K562 (cell line): ENCODE measurements around the gene PDE6C. TPM values are rescaled to one million over a fixed set of nuclear protein-coding genes. Genes with fewer than 3 reads are reported as not detected.

Experiments
- ATAC-seq: fragments of 200-7000 bp; cut with Tn5 transposase; 3 replicates; pipeline ENCODE4 v1.9.1; 2020; ENCODE audit warnings: moderate library complexity
- BruUV-seq: library from RNA; stranded (reverse); fragments of 400-500 nt; replicated peaks from 2 replicates; lab custom pipeline; 2021; lab: Mats Ljungman, UMichigan
- CTCF ChIA-PET: fragments of 300-600 bp; formaldehyde crosslinking; extraction: SDS; loops from one replicate; lab custom pipeline; 2021; ENCODE audit warnings: low intra/inter-chr PET ratio; lab: Yijun Ruan, JAX
- POLR2A ChIA-PET: fragments of 300-600, 350-650 bp; sonication (Branson Sonifier 250); formaldehyde crosslinking; extraction: SDS; loops from one replicate; lab custom pipeline; 2021; ENCODE audit warnings: antibody characterized with exemption, inconsistent platforms; lab: Yijun Ruan, JAX
- DNase-seq, 4 experiments: peaks; one replicate each; pipeline versions ENCODE4 v3.0.0 to v3.0.0-alpha.2; 2011 to 2018; ENCODE audit warnings: low spot score in 3 of 4, mixed read lengths in 3 of 4; ENCODE audit errors: extremely low read depth in 1 of 4
- FAIRE-seq: peaks from 2 replicates; lab custom pipeline; 2011; peaks lifted over from hg19 to GRCh38; lab: Jason Lieb, UNC
- H2AFZ ChIP-seq: 2 replicates; pipeline ENCODE4 v1.6.0; 2011; ENCODE audit warnings: low read depth, low read length, control low read depth, inconsistent platforms
- H3K27ac ChIP-seq: fragments of 200-600 bp; 3 replicates; pipeline ENCODE4 v1.8.0; 2011; ENCODE audit warnings: low read depth, mild to moderate bottlenecking, control low read depth, inconsistent platforms, low read length, moderate library complexity, mixed read lengths; ENCODE audit errors: extremely low read depth
- H3K27me3 ChIP-seq, 2 experiments: fragments of 300-600 bp in 1 of 2; 2 replicates in 1 of 2; 3 replicates in 1 of 2; pipeline versions ENCODE4 v1.6.0 to v1.8.0; 2011; ENCODE audit warnings: inconsistent platforms in 2 of 2, low read length in 2 of 2, mild to moderate bottlenecking in 1 of 2, mixed read lengths in 1 of 2, moderate library complexity in 1 of 2; ENCODE audit not compliant: control insufficient read depth in 2 of 2, insufficient read depth in 2 of 2
- H3K36me3 ChIP-seq: fragments of 300-600 bp; 3 replicates; pipeline ENCODE4 v1.8.0; 2011; ENCODE audit warnings: mild to moderate bottlenecking, low read length, inconsistent platforms; ENCODE audit not compliant: control insufficient read depth, insufficient read depth
- H3K4me1 ChIP-seq, 2 experiments: fragments of 200-600 bp in 1 of 2; replicated peaks in 1 of 2; 2 replicates in 1 of 2; 3 replicates in 1 of 2; pipeline versions ENCODE4 v1.5.1 to v1.8.0; 2011; ENCODE audit warnings: inconsistent platforms in 2 of 2, low read length in 2 of 2, mild to moderate bottlenecking in 1 of 2, mixed read lengths in 1 of 2, moderate library complexity in 1 of 2; ENCODE audit not compliant: control insufficient read depth in 2 of 2, insufficient read depth in 2 of 2
- H3K4me2 ChIP-seq: 2 replicates; pipeline ENCODE4 v1.6.1; 2011; ENCODE audit warnings: low read length, control low read depth, inconsistent platforms, mixed read lengths; ENCODE audit not compliant: insufficient read depth
- H3K4me3 ChIP-seq: fragments of 200-600 bp; sonication (generic), shearing (Covaris generic); 2 replicates; pipeline ENCODE4 v1.5.1; 2016; ENCODE audit warnings: control low read depth, inconsistent platforms
- H3K79me2 ChIP-seq: fragments of 200-600 bp; 3 replicates; pipeline ENCODE4 v1.8.0; 2011; ENCODE audit warnings: low read length, inconsistent platforms; ENCODE audit not compliant: control insufficient read depth, insufficient read depth
- H3K9ac ChIP-seq, 2 experiments: 2 replicates each; pipeline versions ENCODE4 v1.6.0 to v1.6.1; 2011; ENCODE audit warnings: low read depth in 2 of 2, low read length in 2 of 2, control low read depth in 1 of 2, inconsistent platforms in 1 of 2, mild to moderate bottlenecking in 1 of 2, mixed read lengths in 1 of 2; ENCODE audit not compliant: insufficient read depth in 1 of 2
- H3K9me1 ChIP-seq: one replicate; pipeline ENCODE4 v1.6.0; 2011; ENCODE audit warnings: inconsistent platforms, mild to moderate bottlenecking, low read length, moderate library complexity; ENCODE audit not compliant: control insufficient read depth, insufficient read depth
- H3K9me3 ChIP-seq: replicated peaks from 2 replicates; pipeline ENCODE4 v1.5.1; 2011; ENCODE audit warnings: low read depth, low read length, inconsistent platforms; ENCODE audit not compliant: control insufficient read depth, insufficient read depth
- H4K20me1 ChIP-seq: replicated peaks from 2 replicates; pipeline ENCODE4 v1.6.1; 2011; ENCODE audit warnings: low read length, inconsistent platforms, mixed read lengths; ENCODE audit not compliant: control insufficient read depth, insufficient read depth
- BRF1 ChIP-seq: IDR thresholded peaks from 3 replicates; pipeline ENCODE4 v1.6.1; 2011; ENCODE audit warnings: borderline replicate concordance, mild to moderate bottlenecking; ENCODE audit not compliant: insufficient read length; ENCODE audit errors: extremely low read depth
- CBX1 ChIP-seq: sonication (generic); IDR thresholded peaks from 2 replicates; pipeline ENCODE4 v1.6.1; 2016; ENCODE audit warnings: antibody characterized with exemption, low read depth, mild to moderate bottlenecking
- CREB5 ChIP-seq: fragments of 250-450 bp; sonication (Bioruptor Pico); IDR thresholded peaks from 2 replicates; pipeline ENCODE4 v1.5.0; 2020; ENCODE audit warnings: mild to moderate bottlenecking
- MED1 ChIP-seq: sonication (generic); formaldehyde crosslinking; IDR thresholded peaks from 2 replicates; pipeline ENCODE4 v1.8.1; 2023; ENCODE audit warnings: missing genetic modification reagents, borderline replicate concordance
- PRMT5 ChIP-seq: sonication (generic); formaldehyde crosslinking; IDR thresholded peaks from 2 replicates; pipeline ENCODE4 v1.5.0; 2020; ENCODE audit warnings: missing genetic modification reagents
- RBM39 ChIP-seq: fragments of 200-400 bp; formaldehyde crosslinking; optimal IDR thresholded peaks from 2 replicates; pipeline ENCODE3; 2018; ENCODE audit warnings: low read depth, low read length
- SIX5 ChIP-seq, 2 experiments: IDR thresholded peaks; 2 replicates each; pipeline ENCODE4 v1.6.1; 2011; ENCODE audit warnings: low read length in 2 of 2, borderline replicate concordance in 1 of 2, low read depth in 1 of 2, mild to moderate bottlenecking in 1 of 2, moderate library complexity in 1 of 2; ENCODE audit not compliant: insufficient read depth in 1 of 2
- ZBTB9 ChIP-seq: fragments of 450-650 bp; formaldehyde crosslinking; IDR thresholded peaks from 2 replicates; pipeline ENCODE4 v1.4.0; 2020; ENCODE audit warnings: mild to moderate bottlenecking, moderate library complexity
- ZNF3 ChIP-seq: fragments of 250-450 bp; sonication (Bioruptor Pico); IDR thresholded peaks from 2 replicates; pipeline ENCODE4 v1.5.0; 2021; ENCODE audit warnings: mild to moderate bottlenecking, moderate library complexity
- ZNF57 ChIP-seq: fragments of 450-650 bp; formaldehyde crosslinking; IDR thresholded peaks from 2 replicates; pipeline ENCODE4 v1.4.0; 2020; ENCODE audit warnings: mild to moderate bottlenecking, moderate library complexity
- WGBS: fragments of 100-300 bp; shearing (Covaris generic); methylation state at CpG from one replicate; pipeline ENCODE4 v1.1.6; 2016; ENCODE audit warnings: low coverage, mixed read lengths; ENCODE audit not compliant: insufficient coverage; ENCODE audit errors: missing lambda C conversion rate; 5-methylcytosine and 5-hydroxymethylcytosine counted together
- in situ Hi-C: fragments of 300-500 bp; cut with MboI; formaldehyde crosslinking; loops from 4 replicates; pipeline ENCODE4 v1.15.0; 2018; ENCODE audit warnings: inconsistent platforms, mixed read lengths
- intact Hi-C: fragments of 100-400 bp; cut with micrococcal nuclease; formaldehyde crosslinking; loops from 2 replicates; pipeline ENCODE4 v1.14.2; 2022
- polyA plus RNA-seq, 8 experiments: library from polyadenylated mRNA; depleted of rRNA in 4 of 8; stranded (reverse) in 5 of 8; unstranded in 3 of 8; fragments of >200 nt; fragmentation: Nextera tagmentation in 2 of 8; fragmentation: Illumina TruSeq in 1 of 8; extraction: Ambion mirVana in 2 of 8; extraction: Trizol in 1 of 8; gene quantifications; 2 replicates each; pipeline versions ENCODE4 v1.2.1 to v1.2.3, GENCODE V29; 2011 to 2014; ENCODE audit warnings: inconsistent platforms in 1 of 8, missing spikeins in 1 of 8
- total RNA-seq, 7 experiments: library from RNA; depleted of rRNA in 6 of 7; stranded (reverse); fragments of >200 nt in 6 of 7; fragmentation: Illumina TruSeq in 2 of 7; extraction: Trizol in 2 of 7; gene quantifications; 2 replicates each; pipeline versions ENCODE4 v1.2.1 to v1.2.3, GENCODE V29; 2011 to 2021; ENCODE audit warnings: low replicate concordance in 1 of 7

The PDE6C gene
- total and polyA plus RNA-seq, 9 of the 15 experiments (the other 6 are each of a cell fraction or from before 2014, with no cell fraction given) = not detected

GRCh38 chr10:93666030-93666429, 53.7 kb downstream of the PDE6C start (continued):
- TF ChIP-seq BRF1 = no peak
- no peak for TF ChIP-seq RBM39
- TF ChIP-seq ZNF3 (CRISPR knock-in tag) = no peak

- ChIA-PET POLR2A (no interaction called here), CTCF (no interaction called here)
- no peaks in the 10 kb centered on the region for H3K9me3 ChIP-seq
- no peak overlapping the region for H3K9ac ChIP-seq
- H3K79me2 ChIP-seq = no peaks in the 10 kb centered on the region
- BruUV-seq = no TSS peak
- WGBS = 79% methylated on average over 3 of the region's 3 CpGs
- H3K4me2 ChIP-seq = no peak overlapping the region
- H3K27me3 ChIP-seq = no peaks in the 10 kb centered on the region
- no peaks in the 10 kb centered on the region for H4K20me1 ChIP-seq
- no peaks in the 10 kb centered on the region for H3K4me1 ChIP-seq
- no peak for FAIRE-seq
- no peak overlapping the region for H2AFZ ChIP-seq
- DNase-seq = no peak
- no peak overlapping the region for H3K4me3 ChIP-seq
- no peak overlapping the region for H3K27ac ChIP-seq
- no peaks in the 10 kb centered on the region for H3K9me1 ChIP-seq
- H3K36me3 ChIP-seq = peaks cover 16% of the 10 kb centered on the region; the same call in 2 of the 3 replicates
- intact Hi-C loops (no loop called here), in situ Hi-C loops (no loop called here)
- TF ChIP-seq ZNF57 = no peak
- no peak for TF ChIP-seq SIX5 (IDR thresholded peaks at IDR 0.05; ENCODE audit: borderline replicate concordance in 1 of 2, insufficient read depth in 1 of 2, low read depth in 1 of 2, low read length in 2 of 2)
- no peak for TF ChIP-seq CBX1
- TF ChIP-seq ZBTB9 (CRISPR knock-in tag) = no peak
- TF ChIP-seq MED1 (CRISPR knock-in tag) = no peak
- no peak for TF ChIP-seq CREB5 (CRISPR knock-in tag)
- no peak for TF ChIP-seq PRMT5 (CRISPR knock-in tag)
- no peak for ATAC-seq
Observed at GRCh38 chr10:93667795-93668194, 55.5 kb downstream of the PDE6C start.
